ENCODE data around the gene DUSP12.
A peak's percentile ranks its signal among the peaks of the same experiment; 100 is the strongest.
"Not testable (repeated sequence)": the region's sequence is repeated elsewhere in the genome, so short reads cannot be mapped to it uniquely, and the experiment has no call there.

Gene DUSP12, protein sequence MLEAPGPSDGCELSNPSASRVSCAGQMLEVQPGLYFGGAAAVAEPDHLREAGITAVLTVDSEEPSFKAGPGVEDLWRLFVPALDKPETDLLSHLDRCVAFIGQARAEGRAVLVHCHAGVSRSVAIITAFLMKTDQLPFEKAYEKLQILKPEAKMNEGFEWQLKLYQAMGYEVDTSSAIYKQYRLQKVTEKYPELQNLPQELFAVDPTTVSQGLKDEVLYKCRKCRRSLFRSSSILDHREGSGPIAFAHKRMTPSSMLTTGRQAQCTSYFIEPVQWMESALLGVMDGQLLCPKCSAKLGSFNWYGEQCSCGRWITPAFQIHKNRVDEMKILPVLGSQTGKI

DNA sequence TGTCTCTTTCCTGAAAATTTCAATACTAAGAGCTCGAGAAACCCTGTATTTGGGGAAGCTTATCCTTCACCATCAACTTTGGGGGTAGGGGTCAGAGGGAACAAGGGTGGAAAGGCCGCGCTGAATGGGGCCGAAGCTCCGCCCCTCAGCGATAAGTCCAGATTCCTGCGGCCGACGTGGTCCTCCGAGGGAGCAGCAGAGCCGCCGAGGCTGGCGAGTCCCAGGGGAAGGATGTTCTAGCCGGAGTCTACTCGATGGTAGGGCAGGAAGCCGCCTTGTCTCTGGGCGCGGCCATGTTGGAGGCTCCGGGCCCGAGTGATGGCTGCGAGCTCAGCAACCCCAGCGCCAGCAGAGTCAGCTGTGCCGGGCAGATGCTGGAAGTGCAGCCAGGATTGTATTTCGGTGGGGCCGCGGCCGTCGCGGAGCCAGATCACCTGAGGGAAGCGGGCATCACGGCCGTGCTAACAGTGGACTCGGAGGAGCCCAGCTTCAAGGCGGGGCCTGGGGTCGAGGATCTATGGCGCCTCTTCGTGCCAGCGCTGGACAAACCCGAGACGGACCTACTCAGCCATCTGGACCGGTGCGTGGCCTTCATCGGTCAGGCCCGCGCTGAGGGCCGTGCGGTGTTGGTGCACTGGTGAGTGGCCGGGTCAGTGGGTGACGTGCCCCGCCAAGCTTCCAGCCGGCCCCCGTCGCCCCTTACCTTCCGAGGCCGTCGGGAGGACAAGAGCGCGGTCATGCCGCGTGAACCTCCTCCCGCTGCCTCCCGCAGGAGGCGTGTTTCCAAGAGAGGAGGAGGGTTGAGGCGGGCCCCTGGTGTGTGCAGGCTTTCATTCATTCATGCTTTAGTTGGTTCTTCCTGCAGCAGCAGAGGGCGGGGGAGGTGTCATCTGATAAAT, at the start of gene DUSP12:
Gene DUSP12 (plus strand): TSS at position 278 of the 899 bp plus-strand sequence. CDS start 16 bp downstream, at position 294.
- DNase-seq (ENCODE audit: low spot score) = peak; percentile 96

DNA sequence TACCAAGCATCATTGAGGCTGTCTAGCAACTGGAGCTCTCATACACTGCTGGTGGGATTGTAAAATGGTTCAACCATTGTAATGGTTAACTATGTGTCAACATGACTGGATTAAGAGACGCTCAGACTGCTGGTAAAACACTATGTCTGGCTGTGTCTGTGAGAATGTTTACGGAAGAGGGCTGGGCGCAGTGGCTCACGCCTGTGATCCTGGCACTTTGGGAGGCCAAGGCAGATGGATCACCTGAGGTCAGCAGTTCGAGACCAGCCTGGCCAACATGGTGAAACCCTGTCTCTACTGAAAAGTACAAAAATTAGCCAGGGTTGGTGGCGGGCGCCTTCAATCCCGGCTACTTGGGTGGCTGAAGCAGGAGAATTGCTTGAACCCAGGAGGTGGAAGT, 47.3 kb upstream of the DUSP12 start:
- no peak for DNase-seq (ENCODE audit: low spot score)

DNA sequence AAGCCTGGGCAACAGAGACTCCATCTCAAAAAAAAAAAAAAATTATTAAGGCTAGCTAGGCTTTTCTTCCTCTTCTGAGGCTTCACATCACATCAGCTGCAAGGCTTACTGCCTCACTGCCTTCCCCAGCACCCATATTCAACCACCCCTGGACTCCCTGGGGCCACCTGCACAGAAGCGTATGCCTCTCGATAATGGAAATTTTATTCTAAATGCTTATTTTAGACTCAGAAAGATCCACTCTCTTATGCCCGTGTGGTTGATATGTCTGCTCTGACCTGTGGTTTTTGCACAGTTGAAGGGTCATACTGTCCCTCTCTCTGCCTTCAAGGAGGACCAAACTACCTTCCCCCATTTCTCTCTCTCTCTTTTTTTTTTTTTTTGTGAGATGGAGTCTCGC, 44.0 kb upstream of the DUSP12 start:
- no peak for DNase-seq (ENCODE audit: low spot score)

DNA sequence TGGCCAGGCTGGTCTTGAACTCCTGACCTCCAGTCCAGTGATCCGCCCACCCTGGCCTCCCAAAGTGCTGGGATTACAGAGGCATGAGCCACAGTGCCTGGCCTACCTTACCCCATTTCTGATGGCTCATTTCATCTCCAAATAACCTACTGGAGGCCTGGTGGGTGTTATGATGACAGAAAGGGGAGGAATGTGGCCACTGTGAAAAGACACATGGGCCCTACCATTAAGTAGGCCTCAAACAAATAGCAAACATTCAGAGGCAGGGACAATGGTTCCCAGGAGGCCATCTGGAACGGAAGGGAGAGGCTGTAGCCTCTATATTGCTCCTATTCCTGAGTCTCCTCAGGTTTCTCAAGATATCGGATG, 43.5 kb upstream of the DUSP12 start:
- no peak for DNase-seq (ENCODE audit: low spot score)

DNA sequence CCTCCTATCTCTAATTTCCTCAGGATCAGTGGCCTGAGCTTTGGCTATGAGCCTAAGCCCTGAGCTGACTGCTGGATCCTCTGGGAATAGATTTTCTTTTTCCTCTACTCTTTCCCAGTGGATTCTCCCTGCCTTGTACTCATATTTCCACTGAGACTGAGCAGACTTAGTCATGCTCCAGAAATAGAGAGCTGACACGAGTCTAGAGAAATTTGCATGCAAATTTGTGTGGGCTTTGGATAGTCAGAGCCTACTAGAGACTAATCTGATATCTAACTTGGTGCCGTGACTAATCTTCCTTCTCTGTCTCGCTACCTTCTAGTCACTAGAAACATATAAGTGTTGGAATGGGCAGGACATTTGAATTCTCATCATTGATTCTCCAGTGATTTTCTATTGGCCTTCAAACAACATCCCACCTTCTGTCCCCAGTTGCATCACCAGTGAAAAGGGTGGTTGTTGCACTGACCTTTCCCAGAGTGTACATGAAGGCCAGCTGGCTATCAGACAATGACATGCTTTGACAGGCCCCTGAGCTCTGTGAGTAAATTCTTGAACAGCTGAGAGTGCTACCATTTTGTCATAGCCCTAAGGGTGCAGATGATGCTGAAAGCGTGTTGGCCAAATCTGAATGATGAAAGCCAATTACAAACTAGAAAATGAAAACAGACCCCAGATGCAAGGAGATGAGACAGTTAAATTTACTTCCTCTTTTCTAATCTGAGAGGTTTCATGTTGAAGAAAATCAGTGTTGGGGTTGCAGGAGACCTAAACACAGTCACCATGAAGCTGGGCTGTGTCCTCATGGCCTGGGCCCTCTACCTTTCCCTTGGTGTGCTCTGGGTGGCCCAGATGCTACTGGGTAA, 42.9 kb upstream of the DUSP12 start, which contains the start of gene FCRLA:
Gene FCRLA (plus strand): TSS at position 748 of the 866 bp plus-strand sequence. CDS start 36 bp downstream, at position 784.
- DNase-seq (ENCODE audit: low spot score) = peak; percentile 8

DNA sequence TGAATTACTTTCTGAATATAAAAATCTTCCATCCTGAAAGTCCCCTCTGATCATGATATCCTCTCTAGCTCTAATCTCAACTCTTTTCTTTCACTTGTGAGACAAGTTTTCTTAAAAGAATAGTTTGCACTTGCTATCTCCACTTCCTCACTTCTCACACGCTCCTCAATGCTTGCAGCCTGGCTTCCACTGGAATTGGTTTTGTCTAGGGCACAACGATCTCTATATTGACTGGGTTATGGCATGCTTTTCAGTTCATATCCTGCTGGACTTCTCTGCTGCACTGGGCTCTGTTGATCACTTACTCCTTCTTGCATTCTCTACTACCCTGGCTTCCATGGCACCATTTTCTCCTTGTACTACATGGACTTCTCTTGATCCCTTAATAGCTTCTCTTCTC, 42.1 kb upstream of the DUSP12 start:
- DNase-seq (ENCODE audit: low spot score) = no peak

DNA sequence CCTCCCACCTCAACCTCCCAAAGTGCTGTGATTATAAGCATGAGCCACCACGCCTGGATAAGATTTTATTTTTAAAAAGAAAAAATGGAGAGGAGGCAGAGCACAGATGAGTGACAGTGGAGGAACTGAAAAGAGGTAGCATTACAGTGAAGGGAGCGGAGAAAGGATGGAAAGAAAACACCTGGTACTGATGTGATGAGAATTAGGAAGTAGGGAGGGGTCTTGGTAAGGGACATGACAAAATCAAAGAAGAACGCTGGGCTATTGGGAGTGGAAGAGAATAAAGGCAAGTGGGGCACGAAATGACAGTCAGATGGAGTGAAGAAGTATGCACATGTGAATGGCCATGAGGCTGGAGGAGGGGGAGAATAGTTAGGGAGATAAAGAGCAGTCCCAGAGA, 40.2 kb upstream of the DUSP12 start:
- DNase-seq (ENCODE audit: low spot score) = no peak

DNA sequence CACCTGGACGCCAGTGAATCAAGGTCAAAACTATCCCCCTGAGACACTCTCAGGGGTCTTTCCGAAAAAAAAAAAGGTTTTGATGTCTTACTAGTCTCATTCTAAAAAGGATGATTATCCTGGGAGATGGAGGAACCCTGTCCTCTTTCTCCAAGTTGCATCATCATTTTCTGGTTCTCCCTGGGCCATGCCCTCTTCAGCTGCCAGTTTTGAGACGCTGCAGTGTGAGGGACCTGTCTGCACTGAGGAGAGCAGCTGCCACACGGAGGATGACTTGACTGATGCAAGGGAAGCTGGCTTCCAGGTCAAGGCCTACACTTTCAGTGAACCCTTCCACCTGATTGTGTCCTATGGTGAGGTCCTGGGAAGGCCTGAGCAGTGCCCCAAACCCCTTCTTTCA, 39.0 kb upstream of the DUSP12 start:
- peak; percentile 30 for DNase-seq (ENCODE audit: low spot score)

DNA sequence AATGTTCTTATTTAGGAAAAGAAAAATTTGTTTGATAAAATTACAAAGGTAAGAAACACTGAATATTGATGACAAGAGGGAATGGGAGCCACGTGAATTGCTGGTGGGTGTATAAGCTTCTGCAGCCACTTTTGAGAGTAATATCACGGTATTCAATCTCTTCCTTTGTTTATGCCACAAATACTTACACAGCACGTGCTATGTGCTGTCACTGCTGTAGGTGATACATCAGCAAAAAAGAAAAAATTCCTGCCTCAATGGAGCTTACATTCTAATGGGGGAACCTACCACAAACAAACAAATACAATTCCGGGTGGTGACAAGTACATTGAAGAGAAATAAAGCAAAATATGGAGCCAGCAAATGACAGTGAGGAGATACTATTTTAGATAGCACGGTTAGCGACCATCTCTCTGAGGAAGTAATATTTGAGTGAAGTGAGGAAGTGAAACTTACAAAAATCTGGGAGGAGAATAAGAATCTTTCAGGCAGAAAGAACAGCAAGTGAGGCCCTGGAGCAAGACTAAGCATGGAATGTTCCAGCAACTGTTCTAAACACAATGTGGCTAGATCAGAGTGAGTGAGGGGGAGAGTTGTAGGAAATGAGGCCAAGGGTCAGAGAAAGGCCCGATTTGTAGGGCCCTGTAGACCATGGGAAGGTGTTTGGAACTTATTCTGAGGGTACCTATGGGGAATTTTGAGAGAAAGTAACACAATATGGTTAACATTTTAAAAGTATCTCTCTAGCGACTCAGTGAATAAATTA, 30.8 kb upstream of the DUSP12 start:
- DNase-seq (ENCODE audit: low spot score) = no peak

DNA sequence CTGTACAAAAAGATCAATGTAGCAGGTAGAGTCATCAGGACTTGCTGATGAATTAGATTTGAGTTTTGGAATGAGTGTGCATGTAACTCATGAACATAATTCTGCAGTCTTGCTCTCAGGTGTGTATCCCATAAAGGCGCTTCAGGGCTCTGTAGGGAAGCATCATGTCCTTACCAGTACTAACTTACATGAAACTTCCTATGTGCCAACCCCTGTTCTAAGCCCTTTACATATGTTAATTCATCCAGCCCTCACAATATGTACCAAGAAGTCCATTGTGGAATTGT, 30.3 kb upstream of the DUSP12 start:
- DNase-seq (ENCODE audit: low spot score) = no peak

DNA sequence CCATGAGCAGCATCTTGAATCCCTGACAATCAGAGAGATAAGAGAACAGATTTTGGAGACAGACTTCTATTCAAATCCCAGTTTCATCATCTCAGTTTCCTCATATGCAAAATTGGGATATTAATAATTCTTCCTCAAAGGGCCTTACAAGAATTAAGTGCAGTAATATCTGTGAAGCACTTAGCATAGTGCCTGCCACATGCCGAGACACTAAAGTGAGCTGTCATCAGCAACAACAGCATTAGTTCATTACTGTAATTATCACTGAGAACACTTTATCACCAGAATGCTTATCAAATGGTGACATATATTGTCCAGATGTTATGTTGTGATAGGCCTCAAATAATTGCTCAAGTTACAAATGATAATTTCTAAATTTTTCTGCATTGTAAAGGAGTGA, 29.2 kb upstream of the DUSP12 start:
- no peak for DNase-seq (ENCODE audit: low spot score)

DNA sequence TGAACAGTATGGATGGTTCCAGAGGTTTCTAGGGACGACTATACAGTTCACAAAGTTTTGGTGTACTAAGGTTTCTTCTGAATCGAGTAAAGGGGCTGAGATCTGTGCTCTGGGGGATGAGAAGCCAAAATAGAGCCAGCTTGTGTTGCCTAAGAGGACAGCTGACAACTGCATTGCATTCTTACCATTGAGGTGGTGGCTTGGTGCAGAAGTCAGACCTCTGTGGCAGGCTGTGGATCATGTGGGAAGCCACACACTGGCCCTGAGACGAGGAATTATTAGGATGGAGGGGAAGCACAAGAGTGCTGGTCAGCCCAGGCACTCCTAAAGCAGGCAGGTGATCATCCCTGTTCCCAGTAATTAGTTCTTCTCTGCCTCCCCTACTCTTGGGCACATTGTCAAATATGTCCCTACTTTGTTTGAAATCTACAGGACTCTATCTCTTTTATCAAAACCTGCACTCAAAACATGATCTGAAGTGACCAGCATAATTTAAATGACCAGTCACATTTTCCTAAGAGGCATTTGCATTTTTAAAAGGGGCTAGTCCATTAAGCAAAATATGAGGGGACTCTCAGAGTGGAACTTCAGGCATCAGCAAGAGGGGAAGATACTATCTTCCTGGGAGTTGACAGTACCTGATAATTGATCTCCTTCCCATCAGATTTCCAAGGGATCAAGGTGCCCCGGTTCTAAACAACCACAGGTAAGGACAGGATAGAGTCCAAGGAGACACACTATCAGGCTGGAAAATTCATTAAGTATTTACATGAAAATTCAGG, 28.4 kb upstream of the DUSP12 start, which contains the start of gene FCRLB:
Gene FCRLB (plus strand): TSS at position 589 of the 782 bp plus-strand sequence. CDS start 1,129 bp downstream, outside the sequence.
- DNase-seq (ENCODE audit: low spot score) = no peak

DNA sequence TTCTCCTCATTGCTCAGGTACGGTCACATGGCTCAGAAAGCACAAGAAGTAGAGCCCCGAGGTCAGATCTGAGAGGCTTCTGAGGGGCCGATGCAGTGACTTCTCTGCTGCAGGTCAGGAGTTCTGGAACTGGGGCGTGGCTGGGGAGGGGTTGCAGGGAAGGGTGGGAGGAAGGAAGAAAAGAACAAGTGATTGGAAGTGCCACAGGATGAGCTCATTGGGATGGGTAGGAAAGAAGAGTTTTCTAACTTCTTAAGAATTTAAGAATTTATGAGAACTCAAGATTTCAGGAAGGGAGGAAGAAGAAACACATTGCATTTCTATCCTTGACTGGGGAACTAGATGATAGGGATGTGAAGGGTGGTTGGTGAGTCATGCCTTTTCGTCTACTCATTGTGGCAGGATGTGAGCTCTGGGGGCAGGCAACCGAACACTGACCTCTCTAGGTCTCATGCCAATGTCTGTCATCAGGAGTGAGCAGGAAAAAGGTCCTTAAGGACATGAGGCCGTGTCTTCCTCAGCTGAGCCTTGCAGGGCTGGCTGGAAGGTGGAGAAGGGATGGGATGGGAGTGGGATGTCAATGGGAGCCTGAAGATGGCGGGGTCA, 27.7 kb upstream of the DUSP12 start:
- peak; percentile 56 for DNase-seq (ENCODE audit: low spot score)

DNA sequence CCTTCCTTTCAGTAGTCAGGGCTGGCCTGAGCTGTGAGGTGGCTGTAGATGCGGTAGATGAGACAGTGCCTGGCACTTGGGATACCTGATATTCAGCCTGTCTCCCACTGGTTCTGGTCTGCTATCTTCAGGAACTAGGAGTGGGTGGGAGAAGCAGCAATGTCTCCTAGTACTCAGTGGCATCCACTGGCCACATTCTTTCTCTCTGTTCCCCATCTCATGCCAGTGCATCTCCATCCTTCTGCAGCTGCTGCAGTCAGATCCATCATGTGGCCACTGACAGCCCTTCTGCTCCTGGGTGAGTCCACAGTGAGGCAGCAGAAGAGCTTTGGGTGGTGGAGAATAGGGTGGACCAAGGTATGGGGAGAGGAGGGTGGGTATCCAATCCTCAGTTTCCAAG, 27.2 kb upstream of the DUSP12 start:
- DNase-seq (ENCODE audit: low spot score) = no peak

DNA sequence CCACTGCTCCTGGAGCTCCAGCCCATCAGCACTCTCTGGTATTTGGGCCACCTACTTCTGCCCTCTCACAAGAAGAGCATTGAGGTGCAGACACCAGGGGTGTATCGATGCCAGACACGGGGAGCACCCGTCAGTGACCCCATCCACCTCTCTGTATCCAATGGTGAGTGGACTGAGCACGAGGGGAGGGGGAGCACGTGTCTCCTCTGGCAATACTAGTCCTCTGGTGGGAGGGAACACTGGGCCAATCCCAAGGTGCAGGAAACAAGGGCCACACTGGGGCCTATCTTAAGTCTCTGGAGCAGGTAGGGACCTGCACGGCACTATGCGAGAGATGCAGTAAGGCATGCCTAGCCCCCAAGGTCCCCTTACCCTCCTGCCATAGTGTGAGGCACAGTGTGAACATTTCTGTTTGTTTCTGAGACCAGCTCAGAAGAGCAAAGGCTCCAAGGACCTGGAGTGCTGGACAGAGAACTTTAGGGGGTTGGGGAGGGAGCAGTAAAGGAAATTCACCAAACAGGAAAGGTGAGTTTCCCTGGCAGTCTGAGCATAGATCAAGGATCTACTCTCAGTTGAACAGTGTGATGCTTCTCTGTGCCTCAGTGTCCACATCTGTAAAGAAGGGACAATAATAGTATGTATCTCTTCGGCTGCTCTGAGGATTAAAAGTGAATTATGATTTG, 26.0 kb upstream of the DUSP12 start:
- no peak for DNase-seq (ENCODE audit: low spot score)

DNA sequence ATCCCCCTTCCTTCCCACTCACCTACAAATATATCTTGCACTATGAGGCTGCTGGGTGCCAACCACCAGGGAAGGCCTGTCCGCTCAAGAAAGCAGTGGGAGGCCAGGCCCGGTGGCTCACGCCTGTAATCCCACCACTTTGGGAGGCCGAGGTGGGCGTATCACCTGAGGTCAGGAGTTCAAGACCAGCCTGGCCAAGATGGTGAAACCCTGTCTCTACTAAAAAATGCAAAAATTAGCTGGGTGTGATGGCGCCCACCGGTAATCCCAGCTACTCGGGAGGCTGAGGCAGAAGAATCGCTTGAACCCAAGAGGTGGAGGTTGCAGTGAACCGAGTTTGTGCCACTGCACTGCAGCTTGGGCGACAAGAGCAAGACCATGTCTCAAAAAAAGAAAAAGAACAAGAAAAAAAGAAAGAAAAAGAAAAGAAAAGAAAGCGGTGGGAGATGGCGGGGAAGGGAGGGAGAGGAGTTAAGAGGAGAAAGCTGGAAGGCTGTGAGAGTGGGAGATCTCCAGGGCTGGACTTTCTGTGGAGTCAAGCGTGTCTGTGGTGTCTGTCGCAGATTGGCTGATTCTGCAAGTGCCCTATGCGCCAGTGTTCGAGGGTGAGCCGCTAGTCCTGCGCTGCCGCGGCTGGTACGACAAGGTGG, 24.2 kb upstream of the DUSP12 start:
- not testable (repeated sequence) for DNase-seq (ENCODE audit: low spot score)

DNA sequence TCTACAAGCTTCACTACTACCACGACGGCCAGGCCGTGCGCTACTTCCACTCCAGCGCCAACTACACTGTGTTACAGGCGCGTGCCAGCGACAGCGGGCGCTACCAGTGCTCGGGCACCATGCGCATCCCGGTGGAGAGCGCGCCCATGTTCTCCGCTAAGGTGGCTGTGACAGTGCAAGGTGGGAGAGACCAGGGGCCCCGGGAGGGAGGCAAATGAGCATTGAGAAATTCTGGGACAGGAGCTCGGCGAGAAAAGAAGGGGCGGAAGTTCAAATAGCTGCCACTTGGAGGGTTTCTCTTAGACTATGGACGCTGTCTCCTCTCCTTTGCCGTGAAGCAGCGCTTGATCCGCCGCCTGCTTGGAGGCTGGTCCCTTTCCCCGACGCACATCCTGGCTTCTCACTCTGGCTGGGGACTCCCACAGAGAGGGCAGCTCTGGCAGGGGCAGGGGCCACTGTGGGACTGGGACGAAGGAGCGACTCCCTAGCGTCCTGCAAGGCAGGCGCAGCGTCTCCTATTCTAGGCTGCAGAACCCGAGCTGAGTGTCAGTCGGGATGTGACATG, 23.6 kb upstream of the DUSP12 start:
- peak; percentile 49 for DNase-seq (ENCODE audit: low spot score)

DNA sequence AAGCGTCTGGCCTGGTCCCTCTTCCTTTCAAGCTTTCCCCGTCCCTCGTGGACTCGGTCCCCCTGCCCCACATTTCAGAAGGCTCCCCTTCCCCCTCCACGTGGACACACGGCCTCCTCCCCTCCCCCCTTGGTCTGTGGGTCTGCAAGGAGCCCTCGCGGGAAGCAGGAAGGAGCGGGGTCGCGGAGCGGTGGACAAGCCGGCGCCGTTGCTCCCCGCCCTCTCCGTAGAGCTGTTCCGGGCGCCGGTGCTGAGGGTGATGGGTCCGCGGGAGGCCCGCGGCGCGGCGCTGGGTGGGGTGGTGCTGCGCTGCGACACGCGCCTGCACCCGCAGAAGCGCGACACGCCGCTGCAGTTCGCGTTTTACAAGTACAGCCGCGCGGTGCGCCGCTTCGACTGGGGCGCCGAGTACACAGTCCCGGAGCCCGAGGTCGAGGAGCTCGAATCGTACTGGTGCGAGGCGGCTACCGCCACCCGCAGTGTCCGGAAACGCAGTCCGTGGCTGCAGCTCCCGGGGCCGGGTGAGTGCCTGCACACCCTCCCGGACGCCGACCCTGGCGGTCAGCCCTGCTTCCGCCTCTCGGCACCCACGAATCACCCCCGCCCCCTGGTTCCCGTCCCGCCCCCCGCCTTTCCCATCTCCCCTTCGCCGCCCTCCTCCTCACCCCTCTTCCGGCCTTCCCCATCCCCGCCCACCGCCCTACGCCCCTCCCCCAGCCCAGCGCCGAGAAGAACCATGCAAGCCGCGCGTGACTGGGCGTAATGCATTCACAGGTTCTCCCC, 22.9 kb upstream of the DUSP12 start:
- peak; percentile 73 for DNase-seq (ENCODE audit: low spot score)
